HepG2 (cell line): Measurements from ENCODE around the gene LAMP2.

ENCODE experiments used
- ATF3 ChIP-seq: sonication (generic); formaldehyde crosslinking; IDR thresholded peaks from 2 replicates; pipeline ENCODE4 v1.4.0; 2020; ENCODE audit warnings: missing genetic modification reagents
- CHD2 ChIP-seq: IDR thresholded peaks from 2 replicates; pipeline ENCODE4 v1.6.1; 2011; ENCODE audit warnings: low read depth, low read length, improper control_type of control experiment
- FOXJ3 ChIP-seq: sonication (generic); formaldehyde crosslinking; IDR thresholded peaks from 2 replicates; pipeline ENCODE4 v1.4.0; 2020; ENCODE audit warnings: missing genetic modification reagents, mild to moderate bottlenecking, borderline replicate concordance
- IKZF4 ChIP-seq: sonication (generic); formaldehyde crosslinking; IDR thresholded peaks from 2 replicates; pipeline ENCODE4 v1.5.1; 2020; ENCODE audit warnings: borderline replicate concordance, mild to moderate bottlenecking, low read depth, missing genetic modification reagents; ENCODE audit errors: not compliant biosample characterization
- JUN ChIP-seq: sonication (generic); formaldehyde crosslinking; IDR thresholded peaks from 2 replicates; pipeline ENCODE4 v1.4.0; 2020; ENCODE audit warnings: mild to moderate bottlenecking, missing genetic modification reagents
- NCOA1 ChIP-seq: sonication (generic); formaldehyde crosslinking; IDR thresholded peaks from 2 replicates; pipeline ENCODE4 v1.9.0; 2021; ENCODE audit warnings: missing genetic modification reagents
- NFKBIZ ChIP-seq: IDR thresholded peaks from 2 replicates; pipeline ENCODE4 v1.6.1; 2018; ENCODE audit warnings: missing genetic modification reagents, missing compliant biosample characterization
- NONO ChIP-seq, 2 experiments: fragments of 450-650 bp in 1 of 2; sonication (generic) in 1 of 2; formaldehyde crosslinking in 1 of 2; IDR thresholded peaks in 1 of 2; conservative IDR thresholded peaks in 1 of 2; 2 replicates each; pipeline versions ENCODE4 v1.6.1 to v1.8.0; 2017 to 2022; ENCODE audit warnings: mild to moderate bottlenecking in 1 of 2, missing genetic modification reagents in 1 of 2, moderate library complexity in 1 of 2
- TF ChIP-seq, protein P1 (sequence below): sonication (generic); formaldehyde crosslinking; conservative IDR thresholded peaks from 2 replicates; pipeline ENCODE4 v1.4.0; 2020; ENCODE audit warnings: missing genetic modification reagents
- TF ChIP-seq, protein P2 (sequence below): IDR thresholded peaks from 2 replicates; pipeline ENCODE4 v1.6.1; 2012; ENCODE audit warnings: low read length, improper control_type of control experiment
- TF ChIP-seq, protein P3 (sequence below), 2 experiments: sonication (generic) in 1 of 2; formaldehyde crosslinking in 1 of 2; IDR thresholded peaks; 2 replicates each; pipeline versions ENCODE4 v1.5.1 to v1.6.1; 2011 to 2020; ENCODE audit warnings: borderline replicate concordance in 1 of 2, low read depth in 1 of 2, low read length in 1 of 2, mild to moderate bottlenecking in 1 of 2, missing genetic modification reagents in 1 of 2, moderate library complexity in 1 of 2

GRCh38 chrX:120512222-120512621 is 43.1 kb upstream of the LAMP2 start:
- TF ChIP-seq, protein P1, sequence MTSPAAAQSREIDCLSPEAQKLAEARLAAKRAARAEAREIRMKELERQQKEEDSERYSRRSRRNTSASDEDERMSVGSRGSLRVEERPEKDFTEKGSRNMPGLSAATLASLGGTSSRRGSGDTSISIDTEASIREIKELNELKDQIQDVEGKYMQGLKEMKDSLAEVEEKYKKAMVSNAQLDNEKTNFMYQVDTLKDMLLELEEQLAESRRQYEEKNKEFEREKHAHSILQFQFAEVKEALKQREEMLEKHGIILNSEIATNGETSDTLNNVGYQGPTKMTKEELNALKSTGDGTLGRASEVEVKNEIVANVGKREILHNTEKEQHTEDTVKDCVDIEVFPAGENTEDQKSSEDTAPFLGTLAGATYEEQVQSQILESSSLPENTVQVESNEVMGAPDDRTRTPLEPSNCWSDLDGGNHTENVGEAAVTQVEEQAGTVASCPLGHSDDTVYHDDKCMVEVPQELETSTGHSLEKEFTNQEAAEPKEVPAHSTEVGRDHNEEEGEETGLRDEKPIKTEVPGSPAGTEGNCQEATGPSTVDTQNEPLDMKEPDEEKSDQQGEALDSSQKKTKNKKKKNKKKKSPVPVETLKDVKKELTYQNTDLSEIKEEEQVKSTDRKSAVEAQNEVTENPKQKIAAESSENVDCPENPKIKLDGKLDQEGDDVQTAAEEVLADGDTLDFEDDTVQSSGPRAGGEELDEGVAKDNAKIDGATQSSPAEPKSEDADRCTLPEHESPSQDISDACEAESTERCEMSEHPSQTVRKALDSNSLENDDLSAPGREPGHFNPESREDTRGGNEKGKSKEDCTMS (CRISPR knock-in tag), result no peak
- TF ChIP-seq NONO (IDR thresholded peaks at IDR 0.05) (no peak), NONO (CRISPR knock-in tag; conservative IDR thresholded peaks at IDR 0.05) (no peak), NFKBIZ (CRISPR knock-in tag) (no peak), IKZF4 (CRISPR knock-in tag) (no peak), FOXJ3 (CRISPR knock-in tag) (no peak), ATF3 (no peak), CHD2 (no peak), NCOA1 (CRISPR knock-in tag) (no peak), JUN (CRISPR knock-in tag) (no peak)
- TF ChIP-seq, protein P2, sequence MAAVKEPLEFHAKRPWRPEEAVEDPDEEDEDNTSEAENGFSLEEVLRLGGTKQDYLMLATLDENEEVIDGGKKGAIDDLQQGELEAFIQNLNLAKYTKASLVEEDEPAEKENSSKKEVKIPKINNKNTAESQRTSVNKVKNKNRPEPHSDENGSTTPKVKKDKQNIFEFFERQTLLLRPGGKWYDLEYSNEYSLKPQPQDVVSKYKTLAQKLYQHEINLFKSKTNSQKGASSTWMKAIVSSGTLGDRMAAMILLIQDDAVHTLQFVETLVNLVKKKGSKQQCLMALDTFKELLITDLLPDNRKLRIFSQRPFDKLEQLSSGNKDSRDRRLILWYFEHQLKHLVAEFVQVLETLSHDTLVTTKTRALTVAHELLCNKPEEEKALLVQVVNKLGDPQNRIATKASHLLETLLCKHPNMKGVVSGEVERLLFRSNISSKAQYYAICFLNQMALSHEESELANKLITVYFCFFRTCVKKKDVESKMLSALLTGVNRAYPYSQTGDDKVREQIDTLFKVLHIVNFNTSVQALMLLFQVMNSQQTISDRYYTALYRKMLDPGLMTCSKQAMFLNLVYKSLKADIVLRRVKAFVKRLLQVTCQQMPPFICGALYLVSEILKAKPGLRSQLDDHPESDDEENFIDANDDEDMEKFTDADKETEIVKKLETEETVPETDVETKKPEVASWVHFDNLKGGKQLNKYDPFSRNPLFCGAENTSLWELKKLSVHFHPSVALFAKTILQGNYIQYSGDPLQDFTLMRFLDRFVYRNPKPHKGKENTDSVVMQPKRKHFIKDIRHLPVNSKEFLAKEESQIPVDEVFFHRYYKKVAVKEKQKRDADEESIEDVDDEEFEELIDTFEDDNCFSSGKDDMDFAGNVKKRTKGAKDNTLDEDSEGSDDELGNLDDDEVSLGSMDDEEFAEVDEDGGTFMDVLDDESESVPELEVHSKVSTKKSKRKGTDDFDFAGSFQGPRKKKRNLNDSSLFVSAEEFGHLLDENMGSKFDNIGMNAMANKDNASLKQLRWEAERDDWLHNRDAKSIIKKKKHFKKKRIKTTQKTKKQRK, result no peak
- TF ChIP-seq, protein P3, sequence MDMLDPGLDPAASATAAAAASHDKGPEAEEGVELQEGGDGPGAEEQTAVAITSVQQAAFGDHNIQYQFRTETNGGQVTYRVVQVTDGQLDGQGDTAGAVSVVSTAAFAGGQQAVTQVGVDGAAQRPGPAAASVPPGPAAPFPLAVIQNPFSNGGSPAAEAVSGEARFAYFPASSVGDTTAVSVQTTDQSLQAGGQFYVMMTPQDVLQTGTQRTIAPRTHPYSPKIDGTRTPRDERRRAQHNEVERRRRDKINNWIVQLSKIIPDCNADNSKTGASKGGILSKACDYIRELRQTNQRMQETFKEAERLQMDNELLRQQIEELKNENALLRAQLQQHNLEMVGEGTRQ (IDR thresholded peaks at IDR 0.05; ENCODE audit: low read depth, low read length), result no peak
- TF ChIP-seq, protein P3 (CRISPR knock-in tag; IDR thresholded peaks at IDR 0.05; ENCODE audit: borderline replicate concordance), result no peak
